Measurements from ENCODE around the gene MIGA2.

MIGA2 gene

GRCh38 chr9:129072171-129072570 lies 35.7 kb downstream of the MIGA2 start:
- Histone ChIP-seq H3K4me3 (ENCODE audit: low read depth, low read length, poor library complexity, severe bottlenecking) (no peak overlapping the region), H3K27me3 (ENCODE audit: insufficient read depth, low read length) (no peaks in the 10 kb centered on the region), H3F3A (ENCODE audit: insufficient read depth, low read length) (no peaks in the 10 kb centered on the region), H3K27ac (ENCODE audit: low read depth, low read length, poor library complexity, severe bottlenecking) (no peak overlapping the region), H3K79me2 (ENCODE audit: insufficient read depth, low read length) (no peaks in the 10 kb centered on the region), H2AFZ (ENCODE audit: low read length) (no peak overlapping the region), H3K4me1 (ENCODE audit: insufficient read depth, low read length, severe bottlenecking) (peaks cover 16% of the 10 kb centered on the region), H3K4me2 (ENCODE audit: low read length) (no peak overlapping the region), H3K9me3 (ENCODE audit: low read length) (no peaks in the 10 kb centered on the region), H3K36me3 (ENCODE audit: insufficient read depth, low read length) (peaks cover 31% of the 10 kb centered on the region; the same call in 1 of the 2 replicates), H3K9me2 (ENCODE audit: low read depth, low read length) (no peaks in the 10 kb centered on the region), H3K9ac (ENCODE audit: low read length) (no peak overlapping the region), H4K20me1 (ENCODE audit: insufficient read depth, low read length) (no peaks in the 10 kb centered on the region)
- TF ChIP-seq CTCF (IDR thresholded peaks at IDR 0.05; ENCODE audit: low read length) (no peak), EZH2 (IDR thresholded peaks at IDR 0.05; ENCODE audit: borderline replicate concordance, low read length) (no peak)

- Histone ChIP-seq H3K79me2 (ENCODE audit: insufficient read depth, low read length) (no peaks in the 10 kb centered on the region), H3K4me3 (ENCODE audit: low read depth, low read length, poor library complexity, severe bottlenecking) (no peak overlapping the region), H3K36me3 (ENCODE audit: insufficient read depth, low read length) (peaks cover 18% of the 10 kb centered on the region; the same call in 1 of the 2 replicates), H3F3A (ENCODE audit: insufficient read depth, low read length) (no peaks in the 10 kb centered on the region), H2AFZ (ENCODE audit: low read length) (no peak overlapping the region), H3K27ac (ENCODE audit: low read depth, low read length, poor library complexity, severe bottlenecking) (no peak overlapping the region), H3K27me3 (ENCODE audit: insufficient read depth, low read length) (no peaks in the 10 kb centered on the region), H3K9me3 (ENCODE audit: low read length) (no peaks in the 10 kb centered on the region), H3K4me2 (ENCODE audit: low read length) (no peak overlapping the region), H4K20me1 (ENCODE audit: insufficient read depth, low read length) (no peaks in the 10 kb centered on the region), H3K9ac (ENCODE audit: low read length) (no peak overlapping the region), H3K4me1 (ENCODE audit: insufficient read depth, low read length, severe bottlenecking) (peaks cover 14% of the 10 kb centered on the region), H3K9me2 (ENCODE audit: low read depth, low read length) (no peaks in the 10 kb centered on the region)
- TF ChIP-seq EZH2 (IDR thresholded peaks at IDR 0.05; ENCODE audit: borderline replicate concordance, low read length), result no peak
- no peak for TF ChIP-seq CTCF (IDR thresholded peaks at IDR 0.05; ENCODE audit: low read length)
These were observed 37.0 kb downstream of the MIGA2 start for GRCh38 chr9:129073404-129073803.

- H3K79me2 ChIP-seq (ENCODE audit: insufficient read depth, low read length), result no peaks in the 10 kb centered on the region
- peaks cover 13% of the 10 kb centered on the region; the same call in 1 of the 2 replicates for H3K36me3 ChIP-seq (ENCODE audit: insufficient read depth, low read length)
- no peak overlapping the region for H3K4me3 ChIP-seq (ENCODE audit: low read depth, low read length, poor library complexity, severe bottlenecking)
- H3K4me1 ChIP-seq (ENCODE audit: insufficient read depth, low read length, severe bottlenecking), result peaks cover 7% of the 10 kb centered on the region
- TF ChIP-seq EZH2 (IDR thresholded peaks at IDR 0.05; ENCODE audit: borderline replicate concordance, low read length), result no peak
- no peaks in the 10 kb centered on the region for H3K27me3 ChIP-seq (ENCODE audit: insufficient read depth, low read length)
- H3K9me2 ChIP-seq (ENCODE audit: low read depth, low read length), result no peaks in the 10 kb centered on the region
- H3K27ac ChIP-seq (ENCODE audit: low read depth, low read length, poor library complexity, severe bottlenecking), result no peak overlapping the region
- no peak overlapping the region for H2AFZ ChIP-seq (ENCODE audit: low read length)
- no peak overlapping the region for H3K9ac ChIP-seq (ENCODE audit: low read length)
- no peaks in the 10 kb centered on the region for H4K20me1 ChIP-seq (ENCODE audit: insufficient read depth, low read length)
- H3K9me3 ChIP-seq (ENCODE audit: low read length), result no peaks in the 10 kb centered on the region
- H3F3A ChIP-seq (ENCODE audit: insufficient read depth, low read length), result no peaks in the 10 kb centered on the region
- H3K4me2 ChIP-seq (ENCODE audit: low read length), result no peak overlapping the region
These were observed 37.7 kb downstream of the MIGA2 start for GRCh38 chr9:129074106-129074505.

- Histone ChIP-seq H2AFZ (ENCODE audit: low read length) (no peak overlapping the region), H3K4me1 (ENCODE audit: insufficient read depth, low read length, severe bottlenecking) (peaks cover 13% of the 10 kb centered on the region), H3K27ac (ENCODE audit: low read depth, low read length, poor library complexity, severe bottlenecking) (no peak overlapping the region), H3K9me2 (ENCODE audit: low read depth, low read length) (no peaks in the 10 kb centered on the region), H3K27me3 (ENCODE audit: insufficient read depth, low read length) (no peaks in the 10 kb centered on the region), H3K9ac (ENCODE audit: low read length) (no peak overlapping the region), H3F3A (ENCODE audit: insufficient read depth, low read length) (no peaks in the 10 kb centered on the region), H3K79me2 (ENCODE audit: insufficient read depth, low read length) (no peaks in the 10 kb centered on the region), H4K20me1 (ENCODE audit: insufficient read depth, low read length) (no peaks in the 10 kb centered on the region), H3K4me2 (ENCODE audit: low read length) (no peak overlapping the region), H3K4me3 (ENCODE audit: low read depth, low read length, poor library complexity, severe bottlenecking) (no peak overlapping the region), H3K9me3 (ENCODE audit: low read length) (no peaks in the 10 kb centered on the region), H3K36me3 (ENCODE audit: insufficient read depth, low read length) (0 out of 2 replicates have a peak, but pooled peaks cover 4% of the 10 kb centered on the region)
- no peak for TF ChIP-seq CTCF (IDR thresholded peaks at IDR 0.05; ENCODE audit: low read length)
- TF ChIP-seq EZH2 (IDR thresholded peaks at IDR 0.05; ENCODE audit: borderline replicate concordance, low read length), result no peak
These were observed 39.7 kb downstream of the MIGA2 start for GRCh38 chr9:129075996-129076639.
